C4-2B (cell line): ENCODE measurements around the gene SLC14A1.
A peak's percentile ranks its signal among the peaks of the same experiment; 100 is the strongest.

Experiments used
- CTCF ChIP-seq: fragments of 450-650 bp; conservative IDR thresholded peaks from 2 replicates; pipeline ENCODE4 v1.5.1; 2017; ENCODE audit warnings: mild to moderate bottlenecking
- ZFX ChIP-seq: fragments of 450-650 bp; IDR thresholded peaks from 2 replicates; pipeline ENCODE4 v1.6.1; 2017

GRCh38 chr18:45738660-45739059 is 14.7 kb downstream of the SLC14A1 start:
- TF ChIP-seq CTCF (0 out of 2 replicates have a peak, but pooled peaks have one; percentile 5), ZFX (no peak)
